ENCODE data around the gene UNC45B.

DNA sequence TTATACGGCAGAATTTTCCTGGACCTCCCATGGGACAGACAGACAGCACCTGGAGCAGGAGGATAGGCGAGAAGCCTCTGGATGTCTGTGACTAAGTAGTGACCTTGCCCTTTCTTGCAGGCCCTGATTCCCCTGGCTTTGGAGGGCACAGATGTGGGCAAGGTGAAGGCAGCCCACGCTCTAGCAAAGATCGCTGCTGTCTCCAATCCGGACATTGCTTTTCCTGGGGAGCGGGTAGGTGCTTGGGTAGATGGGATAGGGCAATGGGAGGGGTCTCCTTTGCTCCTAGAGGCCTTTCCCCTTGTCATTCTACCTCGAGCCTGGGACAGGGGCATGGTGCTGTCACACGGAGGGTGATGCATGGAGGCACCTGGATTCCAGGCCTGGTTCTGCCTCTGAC is 29.3 kb downstream of the UNC45B start:
- TF ChIP-seq RFX5 (IDR thresholded peaks at IDR 0.05; ENCODE audit: low read length) (no peak), CTCF (IDR thresholded peaks at IDR 0.05) (no peak), MEF2A (IDR thresholded peaks at IDR 0.05; ENCODE audit: borderline replicate concordance, low read depth) (no peak), NRF1 (IDR thresholded peaks at IDR 0.05; ENCODE audit: low read depth, low read length) (no peak), SIN3A (IDR thresholded peaks at IDR 0.05; ENCODE audit: borderline replicate concordance, low read depth, low read length) (no peak), REST (IDR thresholded peaks at IDR 0.05; ENCODE audit: low read depth, low read length) (no peak), EZH2phosphoT487 (IDR thresholded peaks at IDR 0.05; ENCODE audit: borderline replicate concordance, low read depth) (no peak), TEAD4 (IDR thresholded peaks at IDR 0.05; ENCODE audit: borderline replicate concordance, insufficient read depth) (no peak), TCF12 (IDR thresholded peaks at IDR 0.05) (no peak)
- TF ChIP-seq, protein P1, sequence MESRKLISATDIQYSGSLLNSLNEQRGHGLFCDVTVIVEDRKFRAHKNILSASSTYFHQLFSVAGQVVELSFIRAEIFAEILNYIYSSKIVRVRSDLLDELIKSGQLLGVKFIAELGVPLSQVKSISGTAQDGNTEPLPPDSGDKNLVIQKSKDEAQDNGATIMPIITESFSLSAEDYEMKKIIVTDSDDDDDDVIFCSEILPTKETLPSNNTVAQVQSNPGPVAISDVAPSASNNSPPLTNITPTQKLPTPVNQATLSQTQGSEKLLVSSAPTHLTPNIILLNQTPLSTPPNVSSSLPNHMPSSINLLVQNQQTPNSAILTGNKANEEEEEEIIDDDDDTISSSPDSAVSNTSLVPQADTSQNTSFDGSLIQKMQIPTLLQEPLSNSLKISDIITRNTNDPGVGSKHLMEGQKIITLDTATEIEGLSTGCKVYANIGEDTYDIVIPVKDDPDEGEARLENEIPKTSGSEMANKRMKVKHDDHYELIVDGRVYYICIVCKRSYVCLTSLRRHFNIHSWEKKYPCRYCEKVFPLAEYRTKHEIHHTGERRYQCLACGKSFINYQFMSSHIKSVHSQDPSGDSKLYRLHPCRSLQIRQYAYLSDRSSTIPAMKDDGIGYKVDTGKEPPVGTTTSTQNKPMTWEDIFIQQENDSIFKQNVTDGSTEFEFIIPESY (IDR thresholded peaks at IDR 0.05; ENCODE audit: borderline replicate concordance, low read depth) = no peak
